Ureter (tissue), 1 donor: ENCODE data around the gene OR5H15. TPM values are rescaled to one million over a fixed set of nuclear protein-coding genes. Genes with fewer than 3 reads are reported as not detected.
"Not testable (repeated sequence)": the region's sequence is repeated elsewhere in the genome, so short reads cannot be mapped to it uniquely, and the experiment has no call there.

Experiments used
- DNase-seq: peaks from one replicate; pipeline ENCODE4 v3.0.0-alpha.2; 2020; ENCODE audit warnings: low spot score
- total RNA-seq: library from RNA; stranded (reverse); gene quantifications from one replicate; pipeline ENCODE4 v1.2.4, GENCODE V29; 2023
- donor health status: DM: yes; HTN: yes; CAD: no.

OR5H15 gene
- not detected for total RNA-seq

DNA sequence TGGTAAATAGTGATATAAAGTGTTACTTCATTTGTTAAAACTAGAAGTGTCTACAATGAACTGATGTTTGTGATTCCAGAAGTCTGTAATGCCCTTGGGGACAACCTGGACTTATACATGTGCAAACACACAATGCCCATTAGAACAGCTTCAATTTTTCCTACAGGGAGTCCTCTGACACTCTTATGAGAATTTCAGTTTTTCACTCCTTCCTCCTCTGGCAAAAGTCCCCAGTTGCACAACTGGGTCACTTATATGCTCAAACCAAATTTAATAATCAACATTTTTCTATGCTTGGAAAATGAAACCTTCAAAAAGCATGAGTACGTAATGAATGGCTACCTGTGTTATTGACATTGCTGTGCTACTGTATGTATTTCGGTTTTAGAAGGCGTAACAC, at the start of gene OR5H15:
Gene OR5H15 (plus strand): TSS at position 301 of the 400 bp plus-strand sequence. CDS start 2,004 bp downstream, outside the sequence.
- no peak for DNase-seq

DNA sequence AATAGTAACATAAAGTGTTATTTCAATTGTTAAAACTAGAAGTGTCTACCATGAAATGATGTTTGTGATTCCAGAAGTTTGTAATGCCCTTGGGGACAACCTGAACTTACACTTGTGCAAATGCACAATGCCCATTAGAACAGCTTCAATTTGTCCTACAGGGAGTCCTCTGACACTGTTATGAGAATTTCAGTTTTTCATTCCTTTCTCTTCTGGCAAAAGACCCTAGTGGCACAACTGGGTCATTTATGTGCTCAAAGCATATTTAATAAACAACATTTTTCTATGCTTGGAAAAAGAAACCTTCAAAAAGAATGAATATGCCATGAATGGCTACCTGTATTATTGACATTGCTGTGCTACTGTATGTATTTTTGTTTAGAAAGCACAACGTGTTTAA, 36.1 kb upstream of the OR5H15 start, which contains the start of gene OR5H1:
Gene OR5H1 (plus strand): TSS at position 301 of the 400 bp plus-strand sequence. CDS start 1,977 bp downstream, outside the sequence.
- no peak for DNase-seq

DNA sequence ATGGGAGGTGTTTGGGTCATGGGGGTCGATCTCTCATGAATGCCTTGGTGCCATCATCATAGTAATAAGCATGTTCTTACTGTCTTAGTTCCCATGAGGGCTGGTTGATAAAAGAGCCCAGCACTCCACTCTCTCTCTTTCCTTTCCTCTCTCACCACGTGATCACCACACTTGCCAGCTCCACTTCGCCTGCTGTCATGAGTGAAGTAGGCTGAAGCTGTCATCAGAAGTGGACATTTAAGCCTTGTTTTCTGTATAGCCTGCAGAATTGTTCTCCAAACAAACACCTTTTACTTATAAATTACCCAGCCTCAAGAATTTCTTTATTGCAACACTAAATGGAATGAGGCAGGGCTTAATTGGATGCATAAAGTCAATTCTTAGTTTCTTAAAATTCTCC, 29.9 kb upstream of the OR5H15 start:
- no peak for DNase-seq

DNA sequence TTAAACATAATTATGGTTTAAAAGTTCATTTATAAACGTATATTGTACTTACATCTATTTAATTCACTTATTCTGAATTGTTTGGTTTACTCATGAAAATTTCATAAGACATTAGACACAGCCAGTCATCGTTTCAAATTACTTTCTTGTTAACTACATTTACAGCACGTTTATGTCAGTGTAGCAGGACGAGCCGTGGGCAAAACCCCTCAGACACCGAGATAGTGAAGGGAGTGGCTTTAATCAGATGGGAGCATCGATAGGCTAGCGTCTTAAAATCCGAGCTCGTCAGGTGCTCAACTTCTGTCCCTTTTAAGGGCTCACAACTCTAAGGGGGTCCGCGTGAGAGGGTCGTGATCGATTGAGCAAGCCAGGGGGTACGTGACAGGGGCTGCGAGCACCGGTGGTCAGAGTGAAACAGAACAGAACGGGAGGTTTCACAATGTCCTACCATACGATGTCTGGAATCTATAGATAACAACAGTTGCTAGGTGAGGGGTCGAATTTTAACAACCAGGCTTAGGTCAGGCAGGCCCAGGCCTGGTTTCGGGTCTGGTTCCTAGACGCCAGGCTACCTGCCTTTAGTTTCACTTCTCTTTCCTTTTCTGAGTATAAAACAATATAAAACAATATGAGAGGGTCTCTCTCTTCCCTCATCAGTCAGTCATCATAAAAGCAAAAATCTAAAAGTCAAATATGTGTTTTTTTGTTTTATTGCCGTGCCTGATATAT, 28.5 kb upstream of the OR5H15 start:
- DNase-seq = not testable (repeated sequence)

DNA sequence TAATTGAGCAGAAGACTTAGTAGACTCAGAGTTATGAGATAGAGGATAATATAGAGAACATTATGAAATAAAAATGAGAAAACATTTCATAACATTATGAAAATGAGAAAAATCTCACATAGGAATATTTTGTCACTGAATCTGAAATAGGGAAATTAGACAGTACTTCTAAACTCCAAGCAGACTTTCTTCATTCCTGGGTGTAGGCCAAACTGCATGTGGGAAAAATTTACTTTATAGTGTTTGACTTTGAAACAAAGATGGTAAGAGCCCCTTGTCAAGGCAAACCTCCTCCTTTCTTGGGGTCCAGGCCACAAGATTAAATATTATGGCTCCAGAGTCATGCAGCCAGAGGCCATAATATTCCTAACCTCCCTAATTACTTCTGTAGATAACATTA, 26.0 kb upstream of the OR5H15 start:
- no peak for DNase-seq

DNA sequence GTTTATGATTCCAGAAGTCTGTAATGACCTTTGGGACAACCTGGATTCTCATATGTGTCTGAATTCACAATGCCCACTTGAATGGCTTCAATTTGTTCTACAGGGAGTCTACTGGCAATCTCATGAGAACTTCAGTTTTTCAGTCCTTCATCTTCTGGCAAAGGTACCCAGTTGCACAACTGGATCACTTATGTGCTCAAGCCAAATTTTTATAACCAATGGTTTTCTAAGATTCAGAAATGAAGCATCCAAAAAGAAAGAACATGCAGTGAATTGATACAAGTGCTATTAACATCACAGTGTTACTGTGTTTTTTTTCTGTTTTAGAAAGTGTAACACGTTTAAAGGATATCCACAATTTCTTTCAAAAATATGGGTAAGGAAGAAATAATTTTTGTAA, 19.3 kb upstream of the OR5H15 start, which contains the start of gene OR5H14:
Gene OR5H14 (plus strand): TSS at position 301 of the 400 bp plus-strand sequence. CDS start 1,907 bp downstream, outside the sequence.
- DNase-seq = no peak

DNA sequence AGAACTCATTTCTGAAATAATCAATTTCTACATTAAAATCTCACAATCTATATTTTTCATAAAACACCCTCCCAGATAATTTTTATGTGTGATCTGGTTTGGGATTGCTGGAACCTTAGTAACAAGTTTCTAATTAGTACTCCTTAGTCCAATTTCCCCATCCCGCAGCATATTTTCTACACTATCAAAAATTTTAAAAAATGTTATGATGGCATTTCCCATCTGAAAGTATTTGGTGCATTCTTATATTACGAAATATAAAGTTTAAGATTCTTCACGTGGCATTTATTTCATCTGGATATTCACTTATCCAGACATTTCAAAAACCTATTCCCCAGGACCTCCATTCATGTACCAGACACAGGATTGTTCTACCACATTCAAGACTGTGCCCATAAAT, 17.7 kb upstream of the OR5H15 start:
- no peak for DNase-seq

DNA sequence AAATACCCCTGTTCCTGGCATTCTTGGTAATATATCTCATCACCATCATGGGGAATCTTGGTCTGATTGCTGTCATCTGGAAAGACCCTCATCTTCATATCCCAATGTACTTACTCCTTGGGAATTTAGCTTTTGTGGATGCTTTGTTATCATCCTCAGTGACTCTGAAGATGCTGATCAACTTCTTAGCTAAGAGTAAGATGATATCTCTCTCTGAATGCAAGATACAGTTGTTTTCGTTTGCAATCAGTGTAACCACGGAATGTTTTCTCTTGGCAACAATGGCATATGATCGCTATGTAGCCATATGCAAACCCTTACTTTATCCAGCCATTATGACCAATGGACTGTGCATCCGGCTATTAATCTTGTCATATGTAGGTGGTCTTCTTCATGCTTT, 17.0 kb upstream of the OR5H15 start:
- not testable (repeated sequence) for DNase-seq

DNA sequence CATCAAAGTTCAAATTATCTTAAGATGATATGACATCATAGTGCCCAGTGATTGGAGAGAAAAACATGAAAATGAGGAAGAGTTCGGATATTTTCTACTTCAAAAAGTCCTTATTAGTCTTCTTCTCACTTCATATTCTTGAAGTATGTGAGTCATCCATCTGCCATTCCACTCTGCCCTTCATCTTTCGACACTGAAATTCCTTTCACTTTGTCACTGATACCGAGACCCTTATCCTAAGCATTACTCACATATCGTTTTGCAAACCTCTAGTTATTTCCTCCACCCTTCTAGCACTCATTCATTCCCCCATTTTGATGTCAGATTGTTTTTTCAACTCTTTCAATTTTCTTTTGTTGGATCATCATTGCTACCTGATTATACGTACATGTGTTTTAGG, 15.3 kb upstream of the OR5H15 start:
- DNase-seq = no peak

DNA sequence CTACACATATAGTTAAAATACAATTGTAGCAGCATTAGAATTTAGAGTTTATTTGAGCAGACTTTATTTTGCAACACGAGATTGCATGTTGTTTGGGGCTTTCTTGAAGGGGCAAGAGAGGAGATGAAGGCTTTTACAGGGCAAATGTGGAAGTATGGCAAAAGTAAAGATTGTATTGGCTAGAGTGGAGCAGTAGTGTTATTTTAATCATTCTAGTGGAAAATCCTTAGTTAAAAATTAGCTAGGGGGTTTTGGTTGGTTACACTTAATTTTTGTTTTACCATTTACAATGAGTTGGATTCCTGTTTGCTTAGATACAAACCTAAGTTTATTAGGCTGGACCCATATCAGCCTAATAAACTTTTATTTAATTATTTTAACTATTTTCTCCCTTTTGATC, 4.6 kb downstream of the OR5H15 start:
- no peak for DNase-seq

DNA sequence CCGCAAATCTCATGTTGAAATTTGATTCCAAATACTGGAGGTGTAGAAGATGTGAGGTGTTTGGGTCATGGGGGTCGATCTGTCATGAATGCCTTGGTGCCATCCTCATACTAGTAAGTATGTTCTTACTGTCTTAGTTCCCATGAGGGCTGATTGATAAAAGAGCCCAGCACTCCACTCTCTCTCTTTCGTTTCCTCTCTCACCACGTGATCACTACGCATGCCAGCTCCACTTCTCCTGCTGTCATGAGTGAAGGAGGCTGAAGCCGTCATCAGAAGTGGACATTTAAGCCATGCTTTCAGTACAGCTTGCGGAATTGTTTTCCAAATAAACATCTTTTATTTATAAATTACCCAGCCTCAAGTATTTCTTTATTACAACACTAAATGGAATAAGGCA, 6.1 kb downstream of the OR5H15 start:
- DNase-seq = no peak

DNA sequence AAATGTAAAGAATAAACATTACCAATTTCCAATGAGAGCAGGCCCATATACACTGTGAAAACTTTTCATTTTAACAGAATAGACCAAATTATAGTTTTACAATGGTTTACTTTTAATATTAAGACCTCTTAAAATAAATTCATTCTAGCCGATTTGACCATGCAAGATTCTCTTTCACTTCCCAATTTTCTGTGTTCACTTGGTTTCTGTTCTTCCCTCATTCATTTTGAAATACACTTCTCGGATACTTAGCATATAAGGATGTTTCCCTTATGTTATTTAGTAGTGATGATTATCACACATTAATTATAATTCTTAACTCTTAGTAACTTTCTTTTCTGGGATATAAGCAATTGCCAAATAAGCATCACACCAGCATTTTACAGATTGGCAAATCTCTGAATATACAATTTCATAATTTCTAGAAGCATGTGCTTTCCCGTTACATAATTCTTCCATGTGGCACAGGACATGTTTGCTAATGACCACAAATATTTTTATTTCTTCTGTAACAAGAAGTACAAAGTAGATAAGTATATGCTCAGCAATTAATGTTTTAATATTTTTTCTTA, 13.9 kb downstream of the OR5H15 start:
- no peak for DNase-seq

DNA sequence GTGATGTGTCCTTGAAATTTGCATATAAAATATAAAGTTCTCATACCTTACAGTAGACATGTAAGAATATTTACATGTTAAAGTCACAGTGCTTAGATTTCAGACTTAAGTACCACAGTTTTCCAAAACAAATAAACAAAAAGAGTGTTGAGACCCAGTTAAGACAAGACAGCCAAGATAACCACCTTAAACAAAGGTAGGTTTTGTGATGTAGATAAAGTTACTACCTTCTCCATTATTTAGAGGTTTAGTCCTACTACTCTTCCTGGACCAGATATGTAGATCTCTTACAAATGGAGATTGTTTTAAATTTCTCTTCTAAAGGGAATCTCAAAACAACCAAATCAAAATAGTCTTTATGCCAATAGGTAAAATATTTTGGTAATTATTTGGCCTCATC, 15.7 kb downstream of the OR5H15 start:
- DNase-seq = no peak

DNA sequence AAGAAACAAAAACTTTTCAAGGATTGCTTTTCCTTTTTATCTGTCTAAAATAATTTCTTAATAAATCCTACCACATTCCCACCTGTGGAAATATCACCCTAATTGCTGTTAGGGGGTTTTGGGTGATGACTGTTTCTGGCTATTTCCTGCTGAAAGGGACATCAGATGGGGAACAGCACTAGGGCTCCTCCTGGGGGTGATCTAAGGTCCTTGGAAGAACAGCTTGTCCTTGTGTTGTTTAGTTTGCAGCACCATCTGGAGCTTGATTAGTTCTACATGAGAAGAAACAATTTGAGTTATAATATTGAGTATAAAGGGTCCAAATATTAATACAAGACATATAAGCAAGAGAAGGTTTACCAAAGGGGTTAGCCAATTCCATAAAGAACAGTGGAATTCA, 18.7 kb downstream of the OR5H15 start:
- no peak for DNase-seq

DNA sequence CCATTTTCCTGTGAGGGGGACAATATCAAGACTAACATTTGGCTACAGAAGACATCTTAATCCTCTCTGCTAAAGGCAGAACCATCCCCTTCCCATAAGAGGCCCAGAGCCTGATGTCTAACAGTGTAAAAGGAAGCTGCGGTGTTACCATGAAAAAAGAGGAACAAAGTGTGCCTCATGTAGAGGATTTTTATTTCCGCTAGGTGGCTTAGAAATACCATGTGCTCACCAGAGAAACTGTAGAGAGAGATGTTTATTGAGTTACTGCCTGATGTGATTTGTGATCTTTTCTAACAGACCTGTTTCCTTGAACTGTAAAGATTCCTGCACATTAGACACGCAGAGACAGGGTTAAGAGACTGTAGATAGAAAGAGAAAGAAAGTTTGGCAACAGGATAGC, 22.0 kb downstream of the OR5H15 start:
- DNase-seq = no peak

DNA sequence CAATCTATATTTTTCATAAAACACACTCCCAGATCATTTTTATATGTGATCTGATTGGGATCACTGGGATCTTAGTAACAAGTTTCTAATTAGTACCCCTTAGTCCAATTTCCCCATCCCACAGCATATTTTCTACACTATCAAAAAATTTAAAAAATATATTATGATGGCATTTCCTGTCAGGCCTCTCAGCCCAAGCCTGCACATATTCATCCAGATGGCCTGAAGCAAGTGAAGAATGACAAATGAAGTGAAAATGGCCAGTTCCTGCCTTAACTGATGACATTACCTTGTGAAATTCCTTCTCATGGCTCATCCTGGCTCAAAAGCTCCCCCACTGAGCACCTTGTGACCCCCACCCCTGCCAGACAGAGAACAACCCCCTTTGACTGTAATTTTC, 24.4 kb downstream of the OR5H15 start:
- DNase-seq = not testable (repeated sequence)

DNA sequence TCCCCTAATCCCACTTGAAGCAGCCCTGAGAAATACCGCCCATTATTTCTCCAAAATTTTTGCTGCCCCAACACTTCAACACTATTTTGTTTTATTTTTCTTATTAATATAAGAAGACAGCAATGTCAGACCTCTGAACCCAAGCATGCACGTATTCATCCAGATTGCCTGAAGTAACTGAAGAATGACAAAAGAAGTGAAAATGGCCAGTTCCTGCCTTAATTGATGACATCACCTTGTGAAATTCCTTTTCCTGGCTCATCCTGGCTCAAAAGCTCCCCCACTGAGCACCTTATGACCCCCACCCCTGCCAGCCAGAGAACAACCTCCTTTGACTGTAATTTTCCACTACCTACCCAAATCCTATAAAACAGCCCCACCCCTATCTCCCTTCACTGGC, 29.8 kb downstream of the OR5H15 start:
- not testable (repeated sequence) for DNase-seq

DNA sequence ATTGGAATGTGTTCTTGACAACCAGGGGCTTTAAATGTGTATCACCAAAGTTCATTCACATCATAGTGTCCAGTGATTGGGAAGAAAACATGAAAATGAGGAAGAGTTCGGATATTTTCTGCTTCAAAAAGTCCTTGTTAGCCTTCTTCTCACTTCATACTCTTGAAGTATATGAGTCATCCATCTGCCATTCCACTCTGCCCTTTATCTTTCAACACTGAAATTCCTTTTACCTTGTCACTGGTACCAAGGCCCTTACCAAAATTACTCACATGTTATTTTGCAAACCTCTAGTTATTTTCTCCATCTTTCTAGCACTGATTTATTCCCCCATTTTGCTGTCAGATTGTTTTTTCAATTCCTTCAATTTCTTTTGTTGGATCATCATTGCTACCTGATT, 32.5 kb downstream of the OR5H15 start:
- no peak for DNase-seq

DNA sequence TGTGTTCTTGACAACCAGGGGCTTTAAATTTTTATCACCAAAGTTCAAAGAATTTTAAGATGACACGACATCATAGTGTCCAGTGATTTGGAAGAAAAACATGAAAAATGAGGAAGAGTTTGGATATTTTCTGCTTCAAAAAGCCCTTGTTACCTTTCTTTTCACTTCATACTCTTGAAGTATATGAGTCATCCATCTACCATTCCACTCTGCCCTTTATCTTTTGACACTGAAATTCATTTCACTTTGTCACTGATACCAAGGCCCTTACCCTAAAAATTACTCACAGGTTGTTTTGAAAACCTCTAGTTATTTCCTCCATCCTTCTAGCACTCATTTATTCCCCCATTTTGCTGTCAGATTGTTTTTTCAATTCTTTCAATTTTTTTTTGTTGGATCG, 42.7 kb downstream of the OR5H15 start:
- DNase-seq = no peak

DNA sequence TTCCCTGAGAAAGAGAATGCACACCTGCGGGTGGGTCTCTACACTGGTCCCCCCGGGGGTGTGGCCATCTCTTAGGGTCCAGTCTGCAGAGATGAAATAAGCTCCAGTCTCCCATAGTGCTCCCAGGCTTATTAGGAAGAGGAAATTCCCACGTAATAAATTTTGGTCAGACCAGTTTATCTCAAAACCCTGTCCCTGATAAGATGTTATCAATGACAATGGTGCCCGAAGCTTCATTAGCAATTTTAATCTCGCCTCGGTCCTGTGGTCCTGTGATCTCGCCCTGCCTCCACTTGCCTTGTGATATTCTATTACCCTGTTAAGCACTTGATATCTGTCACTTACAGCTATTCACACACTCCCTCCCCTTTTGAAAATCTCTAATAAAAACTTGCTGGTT, 46.8 kb downstream of the OR5H15 start:
- DNase-seq = no peak

DNA sequence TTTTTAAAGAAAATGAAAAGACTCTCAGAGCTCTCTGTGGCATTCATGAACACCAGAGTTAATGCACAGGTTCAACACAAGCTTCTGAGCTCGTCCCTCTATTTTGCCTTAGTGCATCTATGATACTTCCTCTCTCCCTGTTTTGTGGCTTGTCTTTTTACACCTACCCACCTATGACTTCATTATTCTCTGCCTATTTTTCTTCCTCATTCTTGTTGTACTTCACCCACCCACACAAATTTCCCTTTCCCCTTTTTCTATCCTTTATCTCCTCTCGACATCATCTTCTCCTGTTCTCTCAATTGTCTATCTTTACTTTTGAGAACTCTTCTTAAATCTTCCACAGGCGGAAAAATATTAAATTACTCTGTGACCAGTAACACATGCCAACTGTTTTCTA, 48.6 kb downstream of the OR5H15 start:
- no peak for DNase-seq
